Globus pallidus (tissue), 1 donor: ENCODE measurements around the gene PLXNA4.

Experiments used
- DNase-seq: peaks from one replicate; pipeline ENCODE4 v3.0.0-alpha.2; 2015; ENCODE audit warnings: low spot score

Gene PLXNA4

DNA sequence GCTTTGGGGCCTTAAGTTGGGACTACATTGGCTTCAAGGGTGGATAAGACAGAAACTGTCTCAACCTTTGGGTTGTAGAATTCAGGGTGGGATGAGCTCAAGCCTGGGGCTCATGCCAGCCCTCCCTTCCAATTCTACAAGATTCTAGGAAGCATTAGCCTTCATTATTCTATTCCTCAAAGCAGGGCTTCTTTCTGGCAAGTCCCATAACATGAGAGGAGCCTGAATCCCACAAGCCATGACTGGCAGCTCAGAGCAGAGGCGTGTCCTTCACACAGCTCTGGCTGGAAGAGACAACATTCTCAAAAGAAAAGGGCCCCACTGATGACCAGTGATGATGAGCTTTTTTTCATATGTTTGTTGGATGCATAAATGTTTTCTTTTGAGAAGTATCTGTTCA is 187.6 kb downstream of the PLXNA4 start:
- no peak for DNase-seq

DNA sequence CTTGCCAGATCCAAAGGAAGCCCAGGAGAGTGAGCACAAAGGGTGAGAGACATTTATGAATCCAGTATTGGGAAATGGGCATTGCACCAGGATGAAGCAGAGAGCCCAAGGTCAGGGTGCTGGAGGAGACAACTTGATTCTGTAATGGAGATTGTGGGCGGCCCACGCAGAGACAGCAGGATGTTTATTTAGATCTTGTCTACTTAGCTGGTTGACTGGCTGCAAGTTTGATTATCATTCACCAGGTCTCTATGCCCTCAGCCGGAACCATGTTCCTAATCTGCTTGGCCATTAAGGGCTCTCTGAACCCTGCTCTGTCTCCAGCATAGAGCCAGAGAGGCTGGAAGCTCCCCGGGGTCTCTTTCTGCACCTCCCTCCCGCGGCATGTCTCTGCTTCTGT is 188.7 kb downstream of the PLXNA4 start:
- DNase-seq: no peak

DNA sequence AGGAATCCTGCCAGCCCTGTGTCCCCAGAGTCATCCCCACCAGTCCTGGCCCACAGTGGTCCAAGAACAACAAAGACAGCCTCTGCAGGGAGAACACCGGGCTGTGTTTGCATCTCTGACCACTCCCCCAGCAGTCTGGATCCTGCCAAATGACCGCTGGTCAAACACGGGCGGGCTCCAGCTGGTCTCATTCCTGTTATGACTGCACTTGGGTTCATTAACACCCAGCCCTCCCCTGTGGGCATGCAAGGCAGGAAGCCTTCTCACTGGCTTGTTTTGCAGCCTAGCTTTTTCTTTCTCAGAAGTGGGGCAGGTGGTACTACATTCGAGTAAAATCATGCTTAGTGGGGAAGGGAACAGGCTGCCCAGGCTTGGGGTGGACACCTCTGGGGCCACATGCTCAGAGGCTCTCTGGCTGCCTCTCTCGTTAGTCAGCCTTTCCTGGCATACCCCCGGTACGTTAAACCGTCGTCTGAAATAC is 190.0 kb downstream of the PLXNA4 start:
- peak; percentile 57 for DNase-seq

DNA sequence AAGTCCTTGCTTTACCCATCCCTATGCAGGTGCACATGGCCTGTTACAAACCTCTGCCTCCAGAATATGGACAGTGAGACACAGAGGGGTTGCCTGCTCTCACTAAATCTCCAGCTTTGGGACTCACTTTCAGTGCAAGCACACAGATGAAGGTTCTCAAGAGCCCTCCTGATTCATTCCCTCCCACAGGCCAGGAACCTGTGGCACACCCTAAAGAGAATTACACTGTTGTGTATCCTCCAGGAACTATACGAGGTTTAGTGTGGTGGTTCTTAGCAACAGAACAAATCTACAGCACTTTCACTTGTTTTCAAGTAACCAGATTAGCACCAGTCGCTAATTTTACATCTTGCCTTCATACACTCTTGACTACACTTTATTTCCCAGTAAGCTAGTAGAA is 192.3 kb downstream of the PLXNA4 start:
- no peak for DNase-seq

DNA sequence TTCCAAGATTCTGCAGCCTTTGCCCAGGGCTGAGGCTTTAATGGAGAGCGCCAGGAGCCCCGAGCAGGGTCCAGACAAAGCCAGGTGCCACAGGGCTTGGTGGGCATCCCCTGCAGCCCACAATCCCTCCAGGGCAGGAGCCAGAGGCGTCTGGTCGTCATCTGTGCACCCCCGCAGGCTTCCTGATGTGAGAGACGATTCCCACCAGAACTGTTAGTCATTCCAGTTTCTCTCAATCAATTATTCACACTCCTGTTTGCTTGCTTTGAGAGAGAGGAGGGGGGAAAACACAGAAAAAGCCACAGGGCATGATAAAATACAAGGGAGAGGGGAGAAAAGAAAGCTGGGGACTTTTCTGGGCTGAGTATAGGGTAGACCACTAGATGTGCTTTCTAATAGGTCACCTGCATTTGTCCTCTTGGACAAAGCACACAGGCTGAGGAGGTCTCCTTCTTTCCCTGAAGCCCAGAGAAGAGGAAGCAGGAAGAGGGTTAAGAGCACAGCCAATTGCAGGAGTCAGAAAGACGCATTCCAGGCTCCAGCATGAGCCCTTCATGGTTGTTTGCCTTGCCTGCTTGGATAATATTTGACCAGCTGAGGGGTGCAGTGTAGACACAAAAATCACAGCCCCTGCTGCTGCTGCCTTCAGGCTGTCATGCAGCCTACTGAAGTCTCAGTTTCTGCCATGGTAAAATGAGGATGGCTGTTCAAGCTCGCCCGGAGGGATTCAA is 194.4 kb downstream of the PLXNA4 start:
- no peak for DNase-seq

DNA sequence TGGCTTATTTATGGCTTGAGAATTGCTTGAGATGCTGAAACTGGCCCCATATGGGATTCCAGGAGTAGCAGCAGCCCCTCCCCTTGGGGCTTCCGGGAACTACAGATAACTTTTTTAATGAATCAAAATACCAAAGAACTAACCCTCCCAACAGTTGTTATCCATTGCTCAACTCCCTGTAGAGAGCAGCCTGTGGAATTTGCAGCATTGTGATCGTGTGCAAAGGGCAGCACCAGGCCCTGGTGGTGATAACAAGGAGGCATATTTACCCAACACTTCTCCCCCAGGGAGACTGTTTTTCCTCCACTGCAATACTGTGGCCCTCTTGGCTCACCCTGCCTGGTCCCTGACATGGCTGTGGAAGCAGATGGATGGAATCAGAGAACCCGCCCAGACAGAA is 196.2 kb downstream of the PLXNA4 start:
- DNase-seq: no peak

DNA sequence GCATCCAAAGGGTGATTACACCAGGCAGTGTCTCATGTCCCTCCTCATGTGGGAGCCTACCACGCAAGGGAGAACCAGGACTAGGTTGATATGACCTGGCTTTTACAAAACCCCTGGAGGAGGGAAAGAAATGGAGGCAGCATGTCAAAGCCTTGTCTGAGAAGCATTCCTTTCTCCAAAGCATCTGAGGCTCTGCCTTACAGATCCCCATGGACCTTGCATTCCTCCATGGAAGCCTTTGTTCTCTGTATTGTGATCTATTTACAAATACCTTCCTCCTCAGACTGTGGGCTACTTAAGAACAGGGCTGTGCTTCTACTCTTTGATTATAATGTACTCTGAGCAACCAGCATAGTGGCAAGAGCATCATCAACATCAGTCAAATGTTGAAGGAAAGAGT is 197.0 kb downstream of the PLXNA4 start:
- no peak for DNase-seq

DNA sequence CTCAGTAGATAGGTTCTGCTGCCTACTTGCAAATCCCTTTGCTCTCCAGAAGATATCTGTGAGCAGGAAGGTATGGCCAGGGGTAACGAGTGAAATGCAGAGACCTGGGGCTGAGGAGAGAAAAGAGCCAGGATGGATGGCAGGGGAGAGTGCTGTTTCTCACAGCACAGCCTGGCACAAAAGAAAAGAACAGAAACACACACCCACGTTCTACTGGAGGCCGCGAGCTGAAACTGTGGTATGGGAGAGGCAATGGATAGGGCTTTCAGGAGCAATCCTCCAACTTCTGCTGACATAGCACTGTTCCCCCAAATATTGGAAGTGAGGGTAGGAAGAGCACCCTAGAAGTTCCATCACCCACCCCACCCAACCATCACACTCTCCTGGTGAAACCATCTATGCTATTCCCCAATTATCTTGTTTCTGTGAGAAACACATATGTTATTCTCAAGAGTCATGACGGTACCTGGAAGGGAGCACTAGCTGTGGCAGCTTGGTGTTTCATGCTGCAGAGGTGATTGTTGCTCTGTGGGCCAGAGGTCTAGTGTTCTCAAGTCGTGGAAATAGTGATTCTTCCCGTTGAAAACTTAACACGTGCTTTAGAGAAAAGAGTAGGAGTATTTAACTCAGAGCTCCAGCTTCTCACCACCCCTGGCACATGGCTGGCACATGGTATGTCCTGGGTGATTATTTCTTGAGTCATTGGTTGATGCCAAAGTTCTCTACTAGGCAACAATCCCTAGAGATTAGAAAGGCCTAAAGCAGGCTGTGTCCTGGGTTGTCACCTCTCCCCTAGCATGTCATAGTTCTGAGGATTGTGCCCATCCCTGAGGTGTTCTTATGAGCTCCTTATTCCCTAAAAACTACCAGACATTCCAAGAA is 198.3 kb downstream of the PLXNA4 start:
- no peak for DNase-seq

DNA sequence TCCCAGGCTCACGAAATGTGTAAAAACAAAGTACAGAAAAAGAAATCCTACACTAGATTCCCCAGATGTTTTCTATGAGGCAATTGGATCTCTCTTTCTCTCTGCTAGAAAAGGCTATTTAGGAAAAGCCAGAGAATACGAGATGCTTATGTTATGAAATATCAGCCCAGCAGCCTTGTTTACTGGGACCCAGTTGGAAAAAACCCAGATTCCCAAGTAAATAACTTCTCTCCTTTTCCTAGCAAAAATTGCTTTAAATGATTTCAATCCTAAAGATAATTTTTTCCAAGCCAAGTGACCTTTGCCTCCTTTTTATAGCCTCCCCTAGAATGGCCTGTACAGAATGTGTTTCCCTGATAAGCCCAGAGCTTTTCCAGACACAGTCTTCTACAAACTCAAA is 199.3 kb downstream of the PLXNA4 start:
- no peak for DNase-seq

DNA sequence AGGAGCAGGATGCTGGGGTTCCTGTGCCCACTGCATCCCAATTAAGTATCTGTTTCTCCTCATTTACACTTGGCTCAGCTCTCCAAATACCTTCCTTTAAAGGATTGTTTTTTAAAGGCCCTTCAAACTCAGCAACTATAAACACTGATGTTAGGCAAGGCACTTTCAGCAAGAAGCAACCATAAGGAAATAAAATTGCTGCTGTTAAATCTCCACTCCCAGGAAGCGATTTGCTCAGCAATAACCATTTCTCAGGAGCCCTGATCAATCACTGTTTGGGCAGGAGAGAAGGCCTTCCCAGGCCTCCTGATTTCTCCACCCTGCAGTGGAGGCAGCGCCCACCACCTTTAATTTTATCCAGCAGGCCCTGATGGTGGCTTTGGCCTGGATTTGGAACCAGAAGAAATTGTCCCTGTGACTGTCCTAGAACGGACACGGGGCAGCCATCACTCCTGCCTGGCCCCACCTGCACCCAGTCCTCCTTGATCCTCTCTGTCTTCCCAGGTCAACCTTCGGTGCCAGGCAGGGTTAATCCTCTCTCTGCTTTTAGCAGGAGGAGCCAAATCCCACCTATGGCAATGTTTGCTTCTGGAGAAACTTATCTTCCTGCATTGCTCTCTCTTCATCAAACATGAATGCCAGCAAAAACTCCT is 199.8 kb downstream of the PLXNA4 start:
- DNase-seq: no peak

DNA sequence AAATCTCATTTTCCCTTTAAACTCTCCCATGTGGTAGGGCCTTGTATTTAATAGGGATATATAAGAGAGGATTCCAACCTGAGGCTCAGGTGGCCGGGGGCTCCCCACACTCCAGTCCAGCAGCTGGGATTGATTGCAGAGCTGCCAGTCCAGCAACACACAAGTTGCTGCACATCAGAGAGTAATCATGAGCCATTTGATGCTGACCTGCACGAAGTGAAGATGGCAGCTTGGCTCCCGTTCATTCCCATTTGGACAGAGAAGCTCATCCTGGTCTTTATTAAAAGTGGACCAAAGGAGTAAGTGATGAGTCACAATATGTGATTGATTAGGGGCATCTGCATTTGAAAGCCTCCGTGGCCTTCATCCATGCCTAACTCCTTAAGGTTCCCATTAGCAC is 202.4 kb downstream of the PLXNA4 start:
- DNase-seq: no peak

DNA sequence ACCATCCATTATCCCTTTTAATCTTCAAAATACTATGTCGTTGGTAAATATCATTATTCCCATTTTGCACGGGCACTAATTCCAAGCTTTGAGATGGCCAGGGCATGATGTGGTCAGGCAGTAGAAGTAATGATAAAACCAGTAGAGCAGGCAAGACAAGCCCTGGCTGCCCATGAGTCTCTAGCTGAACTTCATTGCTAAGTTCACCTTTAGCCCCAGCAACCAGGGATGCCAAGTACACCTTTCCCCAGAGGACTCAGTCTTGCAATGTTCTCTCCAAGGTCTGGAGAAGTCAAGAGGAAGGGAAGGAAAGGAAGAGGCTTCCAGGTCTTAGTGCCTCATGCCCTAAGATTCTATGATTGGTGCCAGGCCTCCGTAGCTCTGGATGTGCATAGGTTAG is 203.2 kb downstream of the PLXNA4 start:
- no peak for DNase-seq

DNA sequence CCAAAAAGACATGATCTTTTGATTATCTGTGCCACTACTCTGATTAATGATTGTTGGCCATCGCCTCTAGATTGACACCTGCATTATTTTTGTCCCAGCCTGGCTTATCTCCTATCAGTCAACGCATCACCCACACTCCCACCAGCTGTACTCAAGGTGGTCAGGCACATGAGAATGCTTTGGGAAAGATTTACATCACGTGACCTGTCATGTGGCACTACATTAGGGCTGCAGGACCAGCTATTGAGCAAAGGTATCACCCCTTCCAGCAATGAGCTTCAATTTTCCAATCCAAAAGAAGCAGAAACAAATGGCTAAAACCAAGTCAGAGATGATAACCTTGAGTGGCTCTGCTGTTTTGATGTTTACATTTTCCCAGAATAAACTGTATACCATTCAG is 204.3 kb downstream of the PLXNA4 start:
- no peak for DNase-seq

DNA sequence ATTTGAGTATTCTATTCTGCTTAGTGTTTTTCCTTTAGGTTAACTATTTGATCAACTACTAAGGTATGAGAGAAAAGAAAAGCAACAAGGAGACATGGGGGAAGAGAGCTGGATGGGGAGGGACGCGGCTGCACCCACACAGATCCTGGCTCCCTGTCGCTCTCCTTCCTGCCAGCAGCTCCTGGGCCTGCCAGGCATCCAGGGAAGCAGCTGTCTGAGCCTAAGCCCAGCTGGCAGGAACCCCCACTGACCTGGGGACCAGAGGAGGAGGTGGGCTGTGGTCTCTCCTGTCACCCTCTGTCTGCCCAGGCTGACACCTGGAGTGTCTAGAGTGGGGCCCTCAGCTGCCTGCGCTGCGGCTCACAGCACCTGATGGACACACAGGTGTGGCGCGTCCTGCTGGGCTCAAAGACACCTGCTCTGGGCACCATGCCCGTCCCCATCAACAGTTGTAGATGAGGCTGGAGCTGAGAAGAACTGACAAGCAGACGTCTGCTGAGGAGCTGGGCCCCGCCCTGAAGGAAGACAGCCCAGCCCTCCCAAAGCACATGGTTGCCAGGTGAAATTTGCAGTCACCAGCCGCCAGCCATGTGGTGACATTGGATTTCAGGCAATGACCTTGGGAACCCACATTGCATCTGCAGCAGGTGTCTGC is 207.9 kb downstream of the PLXNA4 start:
- no peak for DNase-seq

DNA sequence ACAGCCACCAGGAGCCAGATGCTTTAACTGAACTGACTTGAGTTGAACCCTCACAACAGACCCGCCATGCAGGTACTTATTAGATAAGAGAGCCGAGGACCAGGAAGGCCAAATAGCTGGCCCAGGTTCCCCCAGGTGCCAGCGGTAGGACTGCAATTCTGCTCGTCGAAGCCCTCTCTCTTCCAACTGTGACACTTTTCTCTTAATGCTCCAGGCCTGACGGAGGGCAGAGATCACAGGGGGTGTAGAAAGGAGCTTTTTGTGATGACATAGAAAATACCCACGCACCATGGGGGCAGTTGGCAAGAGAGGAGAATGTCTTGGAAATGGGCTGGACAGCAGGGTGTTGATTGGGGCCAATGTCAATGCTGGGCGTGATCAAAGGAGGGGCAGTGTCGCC is 208.5 kb downstream of the PLXNA4 start:
- DNase-seq: no peak

DNA sequence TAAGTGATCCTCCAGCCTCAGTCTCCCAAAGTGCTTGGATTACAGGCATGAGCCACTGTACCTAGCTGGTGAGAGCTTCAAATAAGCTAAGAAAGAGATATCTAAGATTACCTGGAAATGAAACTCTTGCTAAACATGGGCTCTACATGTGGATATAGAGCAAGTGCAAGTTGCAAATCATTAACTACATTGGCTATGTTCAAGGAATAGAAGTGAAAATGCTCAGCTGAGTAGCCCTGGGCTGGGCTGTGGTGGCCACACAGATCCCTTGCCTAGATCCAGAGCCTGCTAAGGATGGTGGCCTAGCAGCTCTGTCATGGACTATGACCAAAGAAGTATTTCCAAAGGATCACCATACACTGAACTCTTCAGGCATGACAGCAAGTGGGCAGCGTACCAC is 209.3 kb downstream of the PLXNA4 start:
- no peak for DNase-seq

DNA sequence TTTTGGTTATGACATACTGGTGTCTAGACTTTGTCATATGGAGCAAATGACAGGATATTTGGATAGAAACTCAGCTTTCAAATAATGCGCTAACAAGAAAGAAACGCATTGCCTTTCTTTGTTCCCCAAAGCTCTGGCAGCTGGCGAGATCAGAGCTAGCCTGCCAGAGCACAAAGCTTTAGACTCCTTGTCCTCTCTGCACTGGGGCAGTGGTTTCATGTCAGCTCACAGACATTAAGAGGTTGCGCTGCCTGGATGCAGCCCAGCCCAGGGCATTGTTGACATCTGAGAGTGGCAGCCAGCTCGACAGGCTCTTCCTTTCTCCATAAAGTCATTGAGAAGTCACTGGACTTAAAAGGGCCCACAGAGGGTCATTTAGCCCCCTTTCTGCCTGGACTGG is 212.0 kb downstream of the PLXNA4 start:
- no peak for DNase-seq

DNA sequence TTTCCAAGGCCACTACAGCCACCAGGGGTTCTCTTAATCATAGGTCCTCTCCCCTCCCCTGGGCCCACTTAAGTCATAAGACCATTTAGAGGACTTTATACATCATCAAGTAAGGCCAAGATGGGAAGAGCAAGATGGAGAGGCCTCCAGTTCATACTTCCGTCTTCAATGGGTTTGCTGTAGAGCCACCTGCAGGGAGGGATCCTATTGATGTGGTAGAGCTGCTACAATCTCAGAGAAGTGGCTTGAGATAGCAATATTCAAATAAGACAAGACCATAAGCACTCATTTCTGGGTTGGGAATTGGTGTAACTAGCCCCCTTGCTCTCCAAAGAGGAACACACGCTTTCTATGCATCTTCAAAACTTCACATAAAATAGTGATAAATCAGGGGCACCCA is 214.2 kb downstream of the PLXNA4 start:
- DNase-seq: no peak

DNA sequence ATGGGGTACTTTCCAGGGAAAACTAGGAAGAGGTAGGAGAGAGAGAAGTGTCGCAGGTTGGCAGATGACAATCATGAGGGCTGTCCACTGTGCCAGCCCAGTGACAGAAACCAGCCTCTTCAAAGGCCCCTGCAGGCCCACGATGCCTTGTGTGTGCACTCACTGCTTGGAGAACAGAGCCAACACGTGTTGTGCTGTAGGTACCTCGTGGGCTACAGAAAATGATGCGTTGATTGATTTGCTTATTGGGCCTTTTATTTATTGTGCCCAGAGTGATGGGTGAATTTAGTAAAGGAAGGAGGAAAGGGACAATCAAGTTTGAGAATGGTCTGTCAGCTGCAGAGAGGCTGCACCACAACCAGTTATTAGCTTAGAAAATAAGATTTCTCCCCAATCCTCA is 215.1 kb downstream of the PLXNA4 start:
- no peak for DNase-seq

DNA sequence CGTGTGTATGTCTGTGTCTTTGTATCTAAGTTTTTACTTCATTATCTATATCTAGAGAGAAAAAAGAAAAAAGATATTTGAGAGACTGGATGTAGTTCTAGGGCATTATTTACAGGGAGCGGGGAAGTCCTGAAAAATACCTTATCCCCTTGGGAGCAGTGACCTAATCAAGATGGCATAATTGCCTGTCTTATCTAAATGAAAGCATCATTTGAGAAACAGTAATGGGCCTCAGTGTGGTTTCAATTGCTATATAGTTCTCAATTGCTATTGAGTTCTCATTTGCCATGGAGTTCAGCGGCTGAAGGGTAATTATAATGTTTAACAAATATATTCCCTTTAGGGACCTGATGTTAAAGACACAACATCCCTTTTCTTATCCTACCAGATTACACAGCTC is 216.5 kb downstream of the PLXNA4 start:
- no peak for DNase-seq

DNA sequence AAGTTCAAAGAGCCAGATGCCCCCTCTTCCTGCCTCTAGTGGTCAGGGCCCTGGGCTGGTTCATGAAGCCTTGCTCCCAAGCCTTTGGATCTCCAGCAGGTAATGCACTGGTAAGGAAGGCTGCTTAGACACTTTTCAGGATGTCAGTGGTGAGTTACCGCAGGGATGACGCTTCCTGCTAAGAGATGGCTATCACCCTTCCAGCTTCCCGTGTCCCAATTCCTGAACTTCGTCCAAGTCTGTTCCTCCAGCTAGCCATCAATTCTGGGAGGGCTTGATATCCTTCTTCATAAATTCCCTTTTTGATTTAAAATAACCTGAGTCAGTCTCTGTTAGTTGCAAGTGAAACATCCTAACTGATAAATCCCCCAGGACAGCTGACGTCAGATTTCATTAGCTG is 221.2 kb downstream of the PLXNA4 start:
- no peak for DNase-seq

DNA sequence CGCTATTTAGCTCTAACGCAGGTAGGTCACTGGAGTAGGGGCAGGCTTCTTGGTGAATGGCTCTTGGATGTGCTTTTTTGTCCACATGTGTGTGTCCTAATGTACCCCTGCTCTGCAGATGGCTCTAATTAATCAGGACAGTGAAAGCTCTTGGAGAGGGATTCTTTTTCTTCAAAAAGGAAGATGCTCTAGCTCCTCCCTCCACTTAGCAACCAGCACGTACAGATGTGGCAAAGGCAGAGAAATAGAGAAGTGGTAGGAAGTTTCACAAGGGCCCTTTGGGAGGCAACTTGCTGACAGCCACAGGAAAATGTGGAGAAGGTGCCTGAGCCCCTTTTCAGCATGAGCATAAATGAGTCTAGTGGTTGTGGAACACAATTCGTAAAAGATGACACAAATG is 221.7 kb downstream of the PLXNA4 start:
- no peak for DNase-seq
